Ishikawa (cell line): ENCODE results near the gene PRDM2.

ENCODE experiments used
- CEBPB ChIP-seq: IDR thresholded peaks from 2 replicates; pipeline ENCODE4 v1.6.1; 2012
- CREB1 ChIP-seq: IDR thresholded peaks from 2 replicates; pipeline ENCODE4 v1.6.1; 2012; ENCODE audit warnings: low read depth
- EGR1 ChIP-seq: IDR thresholded peaks from 2 replicates; pipeline ENCODE4 v1.6.1; 2012
- EP300 ChIP-seq: IDR thresholded peaks from 2 replicates; pipeline ENCODE4 v1.6.1; 2012; ENCODE audit warnings: borderline replicate concordance
- FOXM1 ChIP-seq: IDR thresholded peaks from 2 replicates; pipeline ENCODE4 v1.6.1; 2012; ENCODE audit warnings: low read depth, borderline replicate concordance
- MAX ChIP-seq: IDR thresholded peaks from 2 replicates; pipeline ENCODE4 v1.6.1; 2012
- NFIC ChIP-seq: IDR thresholded peaks from 2 replicates; pipeline ENCODE4 v1.6.1; 2012
- RAD21 ChIP-seq: IDR thresholded peaks from 2 replicates; pipeline ENCODE4 v1.6.1; 2012; ENCODE audit warnings: low read depth
- REST ChIP-seq: IDR thresholded peaks from 2 replicates; pipeline ENCODE4 v1.6.1; 2012; ENCODE audit warnings: low read depth, mild to moderate bottlenecking
- TAF1 ChIP-seq: IDR thresholded peaks from 2 replicates; pipeline ENCODE4 v1.6.1; 2012; ENCODE audit warnings: low read depth, mild to moderate bottlenecking
- TCF12 ChIP-seq: IDR thresholded peaks from 2 replicates; pipeline ENCODE4 v1.6.1; 2012; ENCODE audit warnings: low read depth
- TEAD4 ChIP-seq: IDR thresholded peaks from 2 replicates; pipeline ENCODE4 v1.6.1; 2012
- USF1 ChIP-seq: IDR thresholded peaks from 2 replicates; pipeline ENCODE4 v1.6.1; 2012
- YY1 ChIP-seq: IDR thresholded peaks from 2 replicates; pipeline ENCODE4 v1.6.1; 2012; ENCODE audit warnings: low read depth
- ZBTB7A ChIP-seq: IDR thresholded peaks from 2 replicates; pipeline ENCODE4 v1.6.1; 2012; ENCODE audit warnings: low read depth

Gene PRDM2

GRCh38 chr1:13792419-13792818 is 92.4 kb downstream of the PRDM2 start:
- no peak for TF ChIP-seq TEAD4
- TF ChIP-seq CEBPB = no peak
- no peak for TF ChIP-seq FOXM1
- no peak for TF ChIP-seq TCF12
- no peak for TF ChIP-seq NFIC
- no peak for TF ChIP-seq REST
- TF ChIP-seq CREB1 = no peak
- TF ChIP-seq YY1 = no peak
- TF ChIP-seq TAF1 = no peak
- no peak for TF ChIP-seq MAX
- no peak for TF ChIP-seq EP300
- no peak for TF ChIP-seq EGR1
- TF ChIP-seq RAD21 = no peak

- TF ChIP-seq CREB1 (no peak), YY1 (no peak), TAF1 (no peak), TCF12 (no peak), FOXM1 (no peak), TEAD4 (no peak), CEBPB (no peak), ZBTB7A (no peak), NFIC (no peak), USF1 (no peak), RAD21 (no peak), EGR1 (no peak), EP300 (no peak), REST (no peak), MAX (no peak)
These were observed 93.2 kb downstream of the PRDM2 start for GRCh38 chr1:13793088-13793730.

GRCh38 chr1:13794231-13795187 is 94.5 kb downstream of the PRDM2 start:
- TF ChIP-seq YY1 (no peak), MAX (no peak), NFIC (no peak), EGR1 (no peak), FOXM1 (no peak), USF1 (no peak), TCF12 (no peak)

GRCh38 chr1:13797397-13797796 is 97.4 kb downstream of the PRDM2 start:
- peak; percentile 56 for TF ChIP-seq NFIC
- no peak for TF ChIP-seq YY1
- no peak for TF ChIP-seq CREB1

- TF ChIP-seq CEBPB = no peak
These were observed 98.1 kb downstream of the PRDM2 start for GRCh38 chr1:13798120-13798519.
